Anterior cingulate cortex (tissue), 58 donors: ENCODE data around the gene GDF2.
A peak's percentile ranks its signal among the peaks of the same experiment; 100 is the strongest.

Experiments
- DNase-seq, 58 donors: peaks; one replicate each; lab custom pipeline; 2025; lab: John Stamatoyannopoulos, UW

GDF2 gene

GRCh38 chr10:47311193-47311931, 10.9 kb upstream of the GDF2 start:
- no peak for DNase-seq

GRCh38 chr10:47311932-47312662, 10.2 kb upstream of the GDF2 start:
- peak in 56 of 58 donors; percentile 5 to 87 (median 68) for DNase-seq

GRCh38 chr10:47312663-47312995, 9.6 kb upstream of the GDF2 start:
- DNase-seq, result no peak

- no peak for DNase-seq
Measured at GRCh38 chr10:47314416-47314970, 7.8 kb upstream of the GDF2 start.

GRCh38 chr10:47315421-47315820, 6.8 kb upstream of the GDF2 start:
- no peak for DNase-seq

- no peak for DNase-seq
Measured at GRCh38 chr10:47316131-47316530, 6.1 kb upstream of the GDF2 start.

- DNase-seq, result no peak
Measured at GRCh38 chr10:47317251-47317650, 5.0 kb upstream of the GDF2 start.

GRCh38 chr10:47318706-47319105, 3.5 kb upstream of the GDF2 start:
- no peak for DNase-seq

GRCh38 chr10:47319784-47320183, 2.5 kb upstream of the GDF2 start:
- DNase-seq, result no peak

- DNase-seq, result no peak
Measured at GRCh38 chr10:47320812-47321211, 1.4 kb upstream of the GDF2 start.

GRCh38 chr10:47321521-47322195, 596 bp upstream of the GDF2 start:
- no peak for DNase-seq

- DNase-seq, result peak in 1 of 58 donors; percentile 8
Measured at GRCh38 chr10:47323087-47323486, 833 bp downstream of the GDF2 start.

GRCh38 chr10:47323636-47324296, 1.5 kb downstream of the GDF2 start:
- DNase-seq, result no peak

GRCh38 chr10:47325303-47326291, 3.3 kb downstream of the GDF2 start:
- no peak for DNase-seq

- no peak for DNase-seq
Measured at GRCh38 chr10:47326306-47326926, 4.2 kb downstream of the GDF2 start.

- DNase-seq, result no peak
Measured at GRCh38 chr10:47326927-47327330, 4.7 kb downstream of the GDF2 start.

GRCh38 chr10:47329855-47330254, 7.6 kb downstream of the GDF2 start:
- DNase-seq, result no peak

GRCh38 chr10:47330366-47330765, 8.1 kb downstream of the GDF2 start:
- no peak for DNase-seq

- no peak for DNase-seq
Measured at GRCh38 chr10:47330804-47331203, 8.6 kb downstream of the GDF2 start.
